Measurements from ENCODE around the gene KIF5C.

The KIF5C gene

DNA sequence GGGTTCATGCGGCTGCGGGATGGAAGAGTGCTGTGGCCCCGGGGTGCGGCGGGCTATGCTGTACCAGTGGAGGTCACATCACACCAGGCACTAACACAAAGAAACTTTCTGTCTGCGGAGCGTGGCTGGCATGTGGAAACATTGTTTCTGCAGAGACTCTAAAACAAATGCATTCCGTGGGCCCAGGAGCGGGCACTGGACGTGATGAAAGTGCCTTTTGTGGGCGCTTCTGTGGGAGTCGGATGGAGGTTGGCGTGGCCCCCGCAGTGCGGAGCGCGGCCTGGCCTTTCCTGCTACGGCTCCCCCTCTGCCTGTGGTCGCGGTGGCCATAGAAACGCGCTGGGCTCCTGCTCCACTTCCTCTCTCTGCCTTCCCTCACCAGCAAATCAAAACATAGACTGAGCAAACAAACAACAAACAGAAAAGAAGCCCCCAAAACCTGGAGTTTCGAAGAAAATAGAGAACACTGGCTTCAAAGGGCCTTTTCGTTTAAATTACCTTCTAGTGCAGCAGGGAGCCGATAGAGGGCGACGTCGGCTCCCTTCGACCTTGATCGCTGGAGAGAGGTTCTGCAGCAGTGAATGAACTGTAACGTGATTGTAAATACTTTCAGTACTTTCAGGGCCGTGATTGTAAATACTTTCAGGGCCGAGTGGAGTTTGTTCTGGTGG, 51.4 kb downstream of the KIF5C start:
- DNase-seq: peak; percentile 60

- DNase-seq: peak; percentile 34
Observed at GRCh38 chr2:148926981-148927401, 52.0 kb downstream of the KIF5C start.

DNA sequence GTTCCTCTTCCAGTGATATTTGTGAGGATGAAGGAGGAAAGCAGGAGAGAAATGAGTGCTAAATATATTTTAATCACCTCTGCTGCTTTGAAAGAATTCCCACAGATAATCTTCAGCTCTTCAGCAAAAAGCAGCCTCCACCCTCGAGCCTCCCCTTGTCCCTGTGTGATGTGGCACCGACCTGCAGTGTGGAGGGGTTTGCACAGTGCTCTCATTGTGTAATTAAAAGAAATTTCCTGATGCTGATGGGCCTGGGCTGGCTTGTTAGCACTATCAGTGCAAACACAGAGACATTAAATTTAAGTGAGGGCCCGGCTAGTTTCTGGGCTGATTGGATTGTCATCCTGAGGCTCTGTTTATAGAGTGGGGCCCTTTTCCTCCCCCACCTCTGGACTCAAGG, 53.4 kb downstream of the KIF5C start:
- no peak for DNase-seq

- DNase-seq: no peak
Observed at GRCh38 chr2:148930046-148930775, 55.2 kb downstream of the KIF5C start.

- DNase-seq: no peak
Observed at GRCh38 chr2:148932536-148932935, 57.5 kb downstream of the KIF5C start.

DNA sequence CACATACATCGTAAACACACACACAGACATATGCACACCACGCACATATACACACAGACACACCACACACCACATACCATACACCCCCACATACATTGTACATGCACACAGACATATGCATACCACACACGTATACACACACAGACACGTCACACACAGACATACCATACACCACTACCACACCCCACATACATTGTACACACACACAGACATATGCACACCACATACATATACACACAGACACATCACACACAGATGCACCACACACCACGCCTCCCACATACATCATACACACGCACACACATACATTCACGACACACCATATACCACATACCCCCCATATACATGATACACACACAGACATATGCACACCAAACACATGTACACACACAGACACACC, 58.4 kb downstream of the KIF5C start:
- no peak for DNase-seq

- DNase-seq: no peak
Observed at GRCh38 chr2:148935791-148936190, 60.8 kb downstream of the KIF5C start.

GRCh38 chr2:148936857-148937450, 61.9 kb downstream of the KIF5C start:
- DNase-seq: no peak

DNA sequence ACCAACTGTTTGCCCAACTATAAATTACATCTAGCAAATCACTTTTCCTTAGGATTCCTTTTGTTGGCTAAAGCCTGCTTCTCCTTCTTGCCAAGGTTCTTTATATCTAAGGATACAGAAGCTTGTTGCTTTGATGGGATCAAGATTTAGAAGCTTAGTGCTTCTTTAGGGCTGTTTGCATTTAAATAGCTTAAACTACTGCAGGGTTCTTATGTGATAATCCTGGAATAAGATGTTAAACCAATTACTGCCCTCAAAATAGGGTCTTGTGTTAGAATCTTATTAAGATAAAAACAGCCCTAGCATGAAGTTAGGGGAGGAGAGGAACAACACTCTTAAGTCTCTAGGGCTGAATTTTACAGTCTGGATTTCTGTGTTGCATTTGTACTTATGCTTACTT, 64.2 kb downstream of the KIF5C start:
- no peak for DNase-seq

- DNase-seq: no peak
Observed at GRCh38 chr2:148943097-148943496, 68.1 kb downstream of the KIF5C start.

DNA sequence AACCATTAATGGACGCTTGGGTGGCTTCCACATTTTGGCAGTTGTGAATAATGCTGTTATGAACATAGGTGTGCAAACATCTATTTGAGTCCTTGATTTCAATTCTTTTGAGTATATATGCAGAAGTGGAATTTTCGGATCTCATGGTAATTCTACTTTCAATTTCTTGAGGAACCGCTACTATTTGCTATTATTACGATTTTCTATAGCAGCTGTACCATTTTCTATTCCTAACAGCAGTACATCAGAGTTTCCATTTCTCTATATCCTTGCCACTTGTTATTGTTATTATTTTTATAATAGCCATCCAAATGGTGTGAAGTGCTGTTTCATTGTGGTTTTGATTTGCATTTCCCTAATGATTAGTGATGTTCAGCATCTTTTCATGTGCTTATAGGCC, 69.5 kb downstream of the KIF5C start:
- DNase-seq: no peak

- DNase-seq: no peak
Observed at GRCh38 chr2:148947299-148947698, 72.3 kb downstream of the KIF5C start.

GRCh38 chr2:148948868-148949267, 73.8 kb downstream of the KIF5C start:
- no peak for DNase-seq

- DNase-seq: no peak
Observed at GRCh38 chr2:148949348-148949747, 74.3 kb downstream of the KIF5C start.

GRCh38 chr2:148952621-148953020, 77.6 kb downstream of the KIF5C start:
- no peak for DNase-seq

- no peak for DNase-seq
Observed at GRCh38 chr2:148953426-148953825, 78.4 kb downstream of the KIF5C start.

GRCh38 chr2:148954536-148954935, 79.5 kb downstream of the KIF5C start:
- DNase-seq: no peak

GRCh38 chr2:148955798-148956197, 80.8 kb downstream of the KIF5C start:
- no peak for DNase-seq

DNA sequence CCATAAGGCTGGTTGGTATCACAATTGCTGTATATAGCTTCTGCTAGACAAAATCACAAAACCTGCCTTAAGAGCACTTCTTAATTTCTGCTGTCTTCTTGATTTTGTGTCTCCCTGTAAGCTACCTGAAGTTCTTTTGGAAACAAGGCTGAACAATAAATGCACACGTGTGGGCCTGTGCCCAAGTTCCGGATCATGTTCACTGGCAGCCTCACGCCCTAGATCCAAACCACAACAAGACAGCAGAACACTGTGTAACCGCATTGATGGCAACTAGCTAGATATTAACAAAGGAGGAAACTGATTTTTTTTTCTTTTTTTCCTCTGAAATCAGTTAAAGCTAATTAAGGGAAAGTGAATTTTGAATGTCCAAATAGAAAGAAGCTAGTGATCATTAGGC, 82.0 kb downstream of the KIF5C start:
- peak; percentile 9 for DNase-seq

DNA sequence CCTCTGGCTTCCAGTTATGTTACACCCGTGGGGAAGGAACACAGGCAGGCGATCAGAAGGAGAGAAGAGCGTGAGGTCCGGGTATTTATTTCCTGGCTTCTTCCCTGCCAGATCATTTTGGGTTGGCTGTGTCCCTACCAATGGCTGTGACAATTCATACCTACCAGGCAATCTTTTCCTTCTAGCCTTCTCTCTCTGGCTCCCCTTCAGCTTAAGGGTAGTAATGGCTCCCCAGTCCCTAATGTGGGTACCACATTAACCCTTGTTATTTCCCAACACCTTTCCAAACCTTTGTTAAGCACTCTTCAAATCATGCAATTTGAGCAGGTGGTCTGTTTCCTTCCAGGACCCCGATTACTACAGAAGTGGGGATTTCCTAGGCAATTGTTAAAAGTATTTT, 84.7 kb downstream of the KIF5C start:
- DNase-seq: no peak

GRCh38 chr2:148960483-148960882, 85.5 kb downstream of the KIF5C start:
- no peak for DNase-seq

GRCh38 chr2:148963461-148963860, 88.4 kb downstream of the KIF5C start:
- no peak for DNase-seq

- no peak for DNase-seq
Observed at GRCh38 chr2:148965623-148966437, 90.8 kb downstream of the KIF5C start.

GRCh38 chr2:148966438-148966758, 91.4 kb downstream of the KIF5C start:
- no peak for DNase-seq
